Endothelial cell of hepatic sinusoid (primary cell): ENCODE measurements around the gene DUSP15.

Source experiments
- in situ Hi-C: cut with HindIII; loops from 2 replicates; pipeline ENCODE4 v1.10.0; 2017; ENCODE audit warnings: low sequenced_read_pairs

The DUSP15 gene

DNA sequence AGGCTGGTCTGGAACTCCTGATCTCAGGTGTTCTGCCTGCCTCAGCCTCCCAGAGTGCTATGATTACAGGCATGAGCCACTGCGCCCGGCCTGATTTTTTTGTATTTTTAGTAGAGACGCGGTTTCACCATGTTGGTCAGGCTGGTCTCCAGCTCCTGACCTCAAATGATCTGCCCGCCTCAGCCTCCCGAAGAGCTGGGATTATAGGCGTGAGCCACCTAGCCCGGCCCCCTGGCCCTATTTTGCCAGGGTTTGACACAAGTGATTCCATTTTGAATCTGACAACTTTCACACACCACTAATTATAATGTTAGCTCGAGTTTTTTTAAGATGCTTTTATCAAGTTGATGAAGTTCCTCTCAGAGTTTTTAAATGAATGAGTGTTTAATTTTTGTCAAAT is 25.7 kb upstream of the DUSP15 start:
- in situ Hi-C loops: no loop called here

DNA sequence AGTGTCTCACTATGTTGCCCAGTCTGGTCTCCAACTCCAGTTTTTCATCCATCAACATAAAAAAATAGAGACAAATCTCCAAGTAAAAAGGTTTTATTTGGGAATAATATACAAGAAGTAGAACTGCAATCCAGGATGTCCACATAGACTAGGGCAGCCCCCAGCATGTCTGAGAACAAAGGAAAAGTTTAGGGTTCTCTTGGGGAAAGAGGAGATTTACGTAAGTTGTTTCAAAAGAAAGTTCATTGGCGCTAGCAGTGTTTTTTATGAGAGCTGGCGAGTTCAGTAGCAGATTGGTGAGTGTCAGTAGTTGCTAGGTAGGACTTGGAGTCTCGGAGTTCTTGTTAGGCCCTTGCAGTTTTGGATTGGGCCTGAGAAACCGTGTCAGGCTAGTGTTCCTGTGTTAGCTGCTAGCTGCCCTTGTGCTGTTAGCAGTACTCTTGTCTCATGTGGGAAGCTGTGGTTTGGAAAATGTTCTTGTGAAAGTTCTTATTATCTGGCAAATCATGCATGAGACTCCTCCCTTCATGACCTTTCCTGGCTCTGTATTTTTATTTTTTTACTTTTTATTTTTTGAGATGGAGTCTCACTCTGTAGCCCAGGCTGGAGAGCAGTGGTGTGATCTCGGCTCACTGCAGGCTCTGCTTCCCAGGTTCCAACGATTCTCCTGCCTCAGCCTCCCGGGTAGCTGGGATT is 24.8 kb upstream of the DUSP15 start:
- in situ Hi-C loops: no loop called here

DNA sequence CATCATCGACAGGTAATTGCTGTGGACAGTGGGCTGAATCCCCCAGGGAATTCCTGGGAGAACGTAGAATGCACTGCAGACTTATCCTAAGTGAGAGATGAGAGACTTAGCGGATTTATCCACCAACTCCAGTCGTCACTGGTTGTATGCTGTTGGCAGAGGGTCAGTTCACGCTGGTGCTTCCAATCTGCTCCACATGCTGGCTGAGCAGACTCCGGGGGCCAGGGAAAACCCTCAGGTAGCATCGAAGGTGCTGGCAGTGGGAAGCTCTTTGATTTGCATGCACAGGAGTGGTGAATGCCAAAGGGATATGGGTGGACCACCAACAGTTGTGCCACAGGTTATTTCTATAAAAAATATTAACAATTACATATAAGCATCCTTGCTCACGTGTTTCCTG is 20.3 kb upstream of the DUSP15 start:
- in situ Hi-C loops: no loop called here

DNA sequence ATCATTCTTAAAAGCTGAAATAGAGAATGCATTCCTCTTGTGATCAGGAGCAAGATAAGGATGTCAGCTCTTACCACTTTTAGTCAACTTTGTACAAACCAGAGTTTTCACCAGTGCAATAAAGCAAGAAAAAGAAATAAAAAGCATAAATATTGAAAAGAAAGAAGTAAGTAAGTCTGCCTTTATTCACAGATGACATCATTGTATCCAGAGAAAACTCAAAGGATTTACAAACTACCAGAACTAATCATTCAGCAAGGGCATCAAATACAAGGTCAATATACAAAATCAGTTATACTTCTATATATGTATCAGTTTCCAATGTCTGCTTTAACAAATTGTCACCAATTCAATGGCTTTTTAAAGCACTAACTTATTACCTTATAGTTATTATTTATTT is 13.5 kb upstream of the DUSP15 start:
- in situ Hi-C loops: no loop called here

DNA sequence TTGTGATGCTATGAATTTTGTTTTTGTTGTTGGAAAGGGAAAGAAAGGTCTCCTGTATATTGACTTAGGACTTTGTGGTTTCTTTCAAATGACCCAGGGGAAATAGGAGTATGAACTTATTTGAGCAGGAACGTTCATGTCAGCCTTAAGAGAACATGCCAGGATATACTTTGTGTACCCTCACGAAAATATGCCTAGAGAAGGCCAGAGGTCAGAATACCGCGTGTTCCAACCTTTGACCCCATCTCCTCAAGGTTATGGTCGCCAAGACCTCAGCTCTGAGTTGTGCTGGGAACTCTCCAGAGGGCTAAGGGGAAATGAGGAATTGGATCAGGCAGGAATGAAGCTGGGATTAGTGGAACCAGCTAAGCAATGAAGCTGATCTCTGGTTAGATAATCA is 11.6 kb upstream of the DUSP15 start:
- in situ Hi-C loops: no loop called here

DNA sequence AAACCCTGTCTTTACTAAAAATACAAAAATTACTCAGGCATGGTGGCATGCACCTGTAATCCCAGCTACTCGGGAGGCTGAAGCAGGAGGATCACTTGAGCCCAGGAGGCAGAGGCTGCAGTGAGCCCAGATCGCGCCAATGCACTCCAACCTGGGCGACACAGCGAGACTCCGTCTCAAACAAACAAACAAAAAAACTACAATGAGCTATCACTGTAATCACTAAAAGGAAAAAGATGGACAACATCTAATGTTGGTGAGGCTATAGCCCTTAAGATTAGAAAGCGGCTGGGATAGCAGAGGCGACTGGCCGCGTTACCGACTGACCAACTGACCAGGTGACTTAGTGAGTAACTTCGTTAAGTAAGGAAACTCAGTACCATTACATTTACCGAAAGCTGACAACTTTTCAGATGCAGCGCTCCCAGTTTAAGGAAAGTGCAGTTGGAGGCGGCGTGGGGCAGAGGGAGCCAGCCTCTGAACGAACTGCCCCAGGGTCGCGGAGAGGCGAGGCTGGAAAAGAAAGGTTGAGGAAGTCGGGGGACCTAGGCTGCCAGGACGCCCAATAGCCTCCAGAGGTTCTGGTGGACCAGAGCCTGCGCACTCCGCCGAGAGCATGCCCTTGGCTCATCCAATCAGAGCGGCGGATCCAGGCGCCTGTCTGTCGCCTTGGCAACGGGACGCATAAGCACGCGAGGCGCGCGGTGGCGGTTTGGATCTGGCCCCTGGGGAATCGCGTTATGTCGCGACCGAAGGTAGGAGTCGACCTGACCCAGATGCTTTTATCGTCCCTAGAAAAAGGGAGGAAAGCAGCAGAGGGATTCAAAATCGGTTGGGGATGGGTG is 9.0 kb upstream of the DUSP15 start:
- in situ Hi-C loops: no loop called here

DNA sequence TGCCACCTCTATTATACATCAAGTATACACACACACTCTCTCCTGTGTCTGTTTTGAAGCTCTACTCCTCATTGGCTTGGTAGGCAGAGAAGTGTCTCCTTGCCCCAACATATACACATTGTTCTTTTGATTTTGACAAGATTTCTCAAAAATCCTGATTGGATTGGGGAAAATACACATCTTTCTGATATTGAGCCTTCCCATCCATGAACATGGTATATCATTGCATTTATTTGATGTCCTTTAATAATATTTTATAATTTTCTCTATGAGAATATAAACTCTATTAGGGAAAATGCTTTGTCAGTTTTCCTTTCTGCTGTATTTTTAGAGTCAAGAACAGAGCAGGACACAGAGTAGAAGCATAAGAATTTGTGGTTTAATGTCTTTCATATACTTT is 7.4 kb upstream of the DUSP15 start:
- in situ Hi-C loops: no loop called here

DNA sequence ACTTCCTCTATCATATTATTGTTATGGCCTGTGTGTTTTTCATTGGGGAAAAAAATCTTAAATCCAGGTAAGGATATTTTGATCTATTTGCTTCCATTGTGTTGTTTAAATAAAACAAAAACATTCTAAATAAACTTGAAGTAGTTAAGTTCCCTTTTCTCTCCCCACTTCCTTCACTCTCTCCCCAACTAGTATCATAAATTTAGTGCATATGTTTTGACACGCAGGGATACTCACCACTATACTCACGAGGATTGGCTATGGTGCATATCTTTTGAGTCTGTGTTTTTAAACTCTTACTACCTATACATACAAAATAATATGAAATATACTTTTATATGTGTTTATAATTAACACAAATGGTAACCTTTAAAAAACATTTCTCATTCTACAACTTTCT is 5.3 kb upstream of the DUSP15 start:
- in situ Hi-C loops: no loop called here

DNA sequence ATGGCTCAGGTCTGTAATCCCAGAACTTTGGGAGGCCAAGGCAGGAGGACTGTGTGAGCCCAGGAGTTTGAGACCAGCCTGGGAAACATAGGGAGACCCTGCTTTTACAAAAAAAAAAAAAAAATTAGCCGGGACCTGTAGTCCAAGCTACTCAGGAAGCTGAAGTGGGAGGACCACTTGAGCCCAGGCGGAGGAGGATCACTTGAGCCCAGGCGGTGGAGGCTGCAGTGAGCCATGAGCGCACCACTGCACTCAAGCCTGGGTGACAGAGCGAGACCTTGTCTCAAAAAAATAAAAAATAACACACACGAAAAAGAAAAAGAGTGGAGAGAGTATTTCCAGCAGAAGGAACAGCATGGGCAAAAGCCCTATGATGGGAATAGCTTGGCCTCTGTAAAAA is 2.1 kb upstream of the DUSP15 start:
- in situ Hi-C loops: no loop called here

DNA sequence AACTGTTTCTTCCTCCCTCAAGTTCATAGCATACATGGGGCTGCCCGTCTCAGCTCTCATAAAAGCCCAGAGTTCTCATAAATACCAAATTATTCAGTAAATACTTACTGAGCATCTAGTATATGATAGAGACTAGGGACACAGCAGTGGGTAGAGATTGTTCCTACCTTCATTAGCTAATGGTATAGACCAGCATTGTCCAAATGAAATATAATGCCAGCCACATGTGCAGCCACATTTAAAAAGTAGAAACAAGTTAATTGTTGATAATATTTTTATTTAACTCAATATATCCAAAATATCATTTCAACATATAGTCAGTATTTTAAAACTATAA is 1.3 kb upstream of the DUSP15 start:
- in situ Hi-C loops: no loop called here

DNA sequence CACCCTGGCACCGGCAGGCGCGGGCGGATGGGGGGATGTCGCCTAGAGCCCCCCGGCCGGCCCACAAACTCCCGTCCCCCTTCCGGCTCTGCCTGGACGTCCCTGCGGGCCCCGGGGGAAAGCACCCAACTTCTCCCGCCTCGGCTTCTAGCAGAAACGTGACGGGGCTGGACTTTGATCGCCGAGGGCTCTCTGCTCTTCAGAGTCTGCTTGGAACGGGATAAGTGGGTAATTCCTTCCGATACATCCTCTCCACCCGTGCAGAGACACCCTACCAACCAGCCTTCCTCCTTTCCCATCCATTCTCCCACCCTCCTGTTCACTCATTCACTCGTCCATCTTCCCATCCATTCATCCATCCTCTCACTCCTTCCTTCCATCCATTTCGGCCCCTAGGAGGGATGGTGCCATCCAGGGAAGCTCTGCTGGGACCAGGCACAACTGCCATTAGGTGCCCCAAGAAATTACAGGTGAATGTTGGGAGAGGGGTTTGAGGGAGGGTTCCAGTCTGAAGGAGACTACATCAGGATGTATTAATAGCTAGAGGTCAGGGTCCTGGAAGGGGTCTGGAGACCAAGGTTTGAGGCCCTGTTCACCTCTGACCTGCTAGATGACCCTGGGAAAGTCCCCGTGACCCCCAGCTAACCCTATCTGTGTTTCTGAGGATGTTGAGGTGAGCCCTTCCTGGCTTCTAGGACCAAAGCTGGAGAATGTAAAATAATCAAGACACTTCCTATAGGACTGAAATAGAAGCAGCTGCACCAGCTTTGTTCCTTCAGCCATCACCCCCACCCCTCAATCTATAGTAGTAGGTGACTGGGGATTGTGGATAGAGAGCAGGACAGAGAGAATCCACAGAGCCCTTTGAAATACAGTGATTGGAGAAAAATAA is 645 bp upstream of the DUSP15 start:
- in situ Hi-C loops: no loop called here

DNA sequence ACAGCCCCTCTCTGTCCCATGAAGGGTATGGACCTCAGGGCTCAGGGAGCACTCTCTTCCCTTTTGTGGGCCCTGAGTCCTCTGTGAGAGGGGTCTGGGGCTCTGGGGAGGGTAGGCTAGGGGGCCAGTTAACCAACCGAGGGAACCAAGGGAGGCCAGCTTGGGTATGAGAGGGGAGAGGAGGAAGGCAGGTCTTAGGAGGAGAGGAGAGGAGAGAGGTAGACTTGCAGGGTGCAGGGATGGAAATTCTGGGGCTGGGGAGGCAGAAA is 720 bp downstream of the DUSP15 start:
- in situ Hi-C loops: loop anchor here (5.0 to 10.0 kb wide), 2 partner anchors 73 to 215 kb away; no protein-coding TSS in a partner anchor

DNA sequence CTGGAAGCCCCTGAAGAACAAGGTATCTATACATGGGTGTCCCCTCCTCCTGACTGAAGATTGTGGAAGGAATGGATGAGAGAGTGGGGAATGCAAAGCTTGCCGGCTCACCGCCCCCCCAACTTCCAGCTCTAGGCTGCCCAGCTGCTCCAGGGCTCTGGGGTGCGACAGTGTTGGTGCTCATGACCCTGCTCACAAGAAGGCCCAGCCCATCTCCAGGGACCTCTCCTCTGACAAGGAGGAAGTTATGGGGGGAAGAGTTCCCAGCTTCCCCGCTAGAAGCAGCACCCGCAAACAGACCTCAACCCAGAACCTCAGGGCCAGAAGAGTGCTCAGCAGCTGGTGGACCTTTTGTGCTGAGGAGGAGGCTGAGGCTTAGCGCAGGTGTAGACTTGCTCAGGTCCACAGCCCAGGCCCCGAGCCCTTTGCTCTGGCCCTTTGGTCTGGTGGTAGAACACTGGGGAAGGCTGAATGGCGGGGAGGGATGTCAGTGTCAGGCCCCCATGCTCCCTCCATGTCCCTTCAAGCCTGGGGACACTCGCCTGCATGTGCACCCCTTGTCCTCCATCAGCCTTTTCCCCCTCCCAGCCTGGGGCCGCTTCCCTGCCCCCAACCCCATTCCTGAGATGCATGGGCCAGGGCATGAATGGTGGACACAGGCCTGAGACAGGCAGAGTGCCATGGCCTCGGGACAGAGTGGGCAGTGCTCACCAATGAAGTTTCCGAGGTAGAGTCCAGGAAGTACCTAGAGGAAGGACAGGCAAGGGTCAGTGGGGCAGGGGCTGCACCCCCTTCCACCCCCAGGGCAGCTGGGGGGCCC is 1.3 kb downstream of the DUSP15 start:
- in situ Hi-C loops: loop anchor here (5.0 to 10.0 kb wide), 2 partner anchors 73 to 216 kb away; no protein-coding TSS in a partner anchor

DNA sequence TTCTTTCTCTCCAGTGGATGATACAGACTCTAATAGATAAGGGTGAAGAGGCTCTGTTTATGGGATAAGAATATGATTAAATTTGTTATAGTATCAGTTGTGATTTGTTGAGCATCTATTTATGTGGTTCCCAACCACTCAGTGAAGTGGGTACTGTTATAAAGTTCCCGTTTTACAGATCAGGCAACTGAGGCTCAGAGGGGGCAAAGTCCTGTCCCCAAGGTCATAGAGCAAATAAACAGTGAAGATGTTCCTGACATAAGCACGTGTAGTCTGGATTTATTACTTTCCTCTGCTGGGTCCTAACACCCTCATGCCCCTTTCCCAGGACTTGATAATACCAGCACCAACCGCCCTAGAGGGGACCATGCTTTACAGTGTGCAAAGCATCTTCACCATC is 4.1 kb downstream of the DUSP15 start:
- in situ Hi-C loops: loop anchor here (5.0 to 10.0 kb wide), 2 partner anchors 76 to 219 kb away; no protein-coding TSS in a partner anchor

DNA sequence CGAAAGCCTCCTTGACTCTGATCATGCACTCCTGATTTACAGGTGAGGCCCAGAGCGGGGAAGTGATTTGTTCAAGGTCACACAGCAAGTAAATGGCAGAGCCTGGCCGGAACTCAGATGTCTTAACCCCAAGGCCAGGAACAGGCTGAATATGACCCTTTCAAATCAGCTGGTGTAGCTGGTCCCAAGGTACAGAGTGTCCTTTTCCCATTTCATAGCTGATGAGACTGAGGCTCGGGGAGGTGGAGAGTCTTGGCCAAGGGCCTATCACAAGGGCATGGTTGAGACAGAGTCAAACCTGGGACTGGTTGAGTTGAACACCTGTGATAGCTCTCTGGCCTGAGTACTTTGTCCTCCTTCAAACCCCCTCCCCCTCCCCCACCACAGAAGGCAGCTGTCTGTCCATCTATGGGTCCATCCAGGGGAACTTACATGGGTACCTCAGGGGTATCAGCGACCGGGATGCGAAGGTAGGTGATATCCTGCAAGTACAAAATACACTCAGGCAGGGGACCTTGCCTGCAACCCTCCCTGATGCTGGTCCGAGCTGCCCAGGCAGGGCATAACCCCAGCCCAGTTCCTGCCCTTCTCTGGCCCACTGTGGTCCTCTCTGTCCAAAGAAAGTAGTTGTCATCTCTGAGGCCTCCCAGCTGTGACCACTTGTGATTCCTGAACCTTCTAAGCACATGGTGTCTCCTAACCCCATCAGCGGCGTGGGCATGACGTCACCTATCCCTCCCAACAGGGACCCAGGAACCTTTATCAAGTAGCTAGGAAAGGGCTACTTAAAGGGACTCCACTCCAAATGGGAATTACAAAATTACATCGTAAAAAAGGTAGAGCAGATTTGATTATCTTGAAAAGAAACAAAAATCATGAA is 5.6 kb downstream of the DUSP15 start:
- in situ Hi-C loops: loop anchor here (5.0 to 10.0 kb wide), 2 partner anchors 78 to 220 kb away; no protein-coding TSS in a partner anchor

DNA sequence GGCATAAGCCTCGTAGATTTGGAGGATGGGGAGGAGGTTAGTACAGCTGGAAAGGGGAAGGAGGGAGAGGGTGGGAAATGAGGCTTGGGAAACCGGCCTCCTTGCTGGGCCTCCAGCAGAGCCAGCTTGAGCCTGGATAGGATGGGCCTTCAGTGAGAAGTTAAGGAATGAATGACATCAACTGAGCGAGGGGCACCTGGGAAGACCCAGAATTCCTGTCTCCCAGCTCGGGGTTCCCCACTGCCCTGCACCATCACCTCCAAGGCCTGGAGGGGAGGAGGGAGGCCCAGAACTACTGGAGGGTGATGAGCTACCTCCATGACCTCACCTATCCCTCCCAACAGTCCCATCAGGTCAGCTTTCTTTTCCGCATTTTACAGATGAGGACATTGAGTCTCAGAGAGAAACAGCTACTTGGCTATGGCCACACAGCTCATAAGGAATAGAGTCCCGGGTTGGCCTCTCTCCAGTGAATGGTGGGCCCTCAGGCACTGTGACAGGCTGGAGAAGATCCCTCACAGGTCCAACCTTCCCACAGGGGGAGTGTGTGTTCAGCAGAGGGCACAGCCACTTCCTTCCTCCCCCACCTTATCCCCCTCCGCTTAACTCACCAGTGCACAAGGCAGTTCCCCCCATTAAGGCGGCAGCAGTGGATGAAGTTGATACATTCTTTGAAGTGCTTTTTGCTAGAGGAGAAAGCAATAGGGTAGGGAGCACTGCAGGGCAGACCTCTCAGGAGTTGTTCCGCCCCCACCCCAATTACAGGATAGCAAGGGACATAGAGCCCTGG is 6.8 kb downstream of the DUSP15 start:
- in situ Hi-C loops: loop anchor here (10.0 kb wide), 1 partner anchor 221 kb away; no protein-coding TSS in a partner anchor

DNA sequence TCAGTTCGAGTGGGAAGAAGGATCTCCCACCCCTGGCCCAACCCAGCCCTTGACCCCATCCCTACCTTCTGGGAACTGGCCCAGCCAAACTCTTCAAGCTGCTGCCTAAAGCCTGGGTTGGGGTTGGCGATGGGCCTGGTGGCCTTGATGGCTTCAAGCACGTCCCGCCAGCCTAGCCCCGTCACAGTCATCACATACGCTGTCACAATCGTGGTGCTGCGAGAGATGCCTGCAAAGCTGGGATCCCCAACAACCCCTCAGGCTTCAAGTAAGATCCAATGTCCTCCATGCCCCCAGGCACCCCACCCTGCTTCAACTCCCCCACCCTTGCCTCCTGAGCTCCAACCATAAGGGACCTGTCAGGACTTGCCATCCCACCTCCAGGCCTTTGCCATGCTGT is 7.8 kb downstream of the DUSP15 start:
- in situ Hi-C loops: loop anchor here (10.0 kb wide), 1 partner anchor 222 kb away; no protein-coding TSS in a partner anchor

DNA sequence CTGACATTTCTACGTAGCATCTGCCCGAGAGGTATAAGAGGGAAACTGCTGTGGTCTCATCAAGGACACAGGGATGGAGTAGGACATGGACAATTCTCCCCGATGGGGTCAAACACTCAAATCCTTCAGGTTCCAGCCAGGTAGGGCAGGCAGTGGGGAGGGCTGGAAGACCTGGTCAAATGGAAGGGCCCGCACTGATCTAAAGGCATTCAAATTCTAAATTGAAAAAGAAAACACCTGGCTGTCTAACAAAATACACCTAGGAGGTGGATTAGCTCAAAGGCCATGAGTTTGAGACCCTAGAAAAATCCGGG is 8.2 kb downstream of the DUSP15 start:
- in situ Hi-C loops: loop anchor here (10.0 kb wide), 1 partner anchor 223 kb away; no protein-coding TSS in a partner anchor
